H9 (cell line): ENCODE data around the gene CMTM2. TPM values are rescaled to one million over a fixed set of nuclear protein-coding genes. Genes with fewer than 3 reads are reported as not detected.

Source experiments
- DNase-seq: peaks from one replicate; pipeline ENCODE4 v3.0.0-alpha.2; 2017
- H2AFZ ChIP-seq: one replicate; pipeline ENCODE4 v1.6.1; 2013; ENCODE audit warnings: mild to moderate bottlenecking, low read length, control low read depth, moderate library complexity
- H2AK5ac ChIP-seq: 2 replicates; pipeline ENCODE4 v1.6.1; 2013; ENCODE audit warnings: low read length, control low read depth, mixed read lengths; ENCODE audit not compliant: insufficient read length
- H2BK120ac ChIP-seq: one replicate; pipeline ENCODE4 v1.6.1; 2013; ENCODE audit warnings: low read depth, mild to moderate bottlenecking, low read length, control low read depth, inconsistent platforms; ENCODE audit not compliant: poor library complexity, severe bottlenecking
- H2BK12ac ChIP-seq: 2 replicates; pipeline ENCODE4 v1.6.1; 2013; ENCODE audit warnings: low read length, control low read depth, mixed read lengths, low read depth; ENCODE audit not compliant: insufficient read length
- H2BK15ac ChIP-seq: 2 replicates; pipeline ENCODE4 v1.6.1; 2013; ENCODE audit warnings: low read depth, low read length, control low read depth
- H2BK20ac ChIP-seq: one replicate; pipeline ENCODE4 v1.6.1; 2013; ENCODE audit warnings: low read depth, mild to moderate bottlenecking, low read length, control low read depth, inconsistent platforms; ENCODE audit not compliant: poor library complexity, severe bottlenecking
- H2BK5ac ChIP-seq: 2 replicates; pipeline ENCODE4 v1.6.1; 2013; ENCODE audit warnings: low read length, control low read depth, mixed read lengths; ENCODE audit not compliant: insufficient read length
- H3K14ac ChIP-seq: 2 replicates; pipeline ENCODE4 v1.6.1; 2013; ENCODE audit warnings: low read length, control low read depth; ENCODE audit not compliant: insufficient read depth
- H3K18ac ChIP-seq: 2 replicates; pipeline ENCODE4 v1.6.1; 2013; ENCODE audit warnings: low read depth, mild to moderate bottlenecking, mixed read lengths, low read length, control low read depth; ENCODE audit not compliant: insufficient read length
- H3K23ac ChIP-seq: 2 replicates; pipeline ENCODE4 v1.6.1; 2013; ENCODE audit warnings: low read length, control low read depth, mixed read lengths, low read depth; ENCODE audit not compliant: insufficient read length
- H3K23me2 ChIP-seq: 2 replicates; pipeline ENCODE4 v1.6.1; 2013; ENCODE audit warnings: low read depth, mild to moderate bottlenecking, mixed read lengths, low read length, control low read depth; ENCODE audit not compliant: insufficient read length, poor library complexity, severe bottlenecking
- H3K27ac ChIP-seq: 2 replicates; pipeline ENCODE4 v1.5.1; 2013; ENCODE audit warnings: low read length, control low read depth, mixed read lengths, low read depth; ENCODE audit not compliant: insufficient read length
- H3K27me3 ChIP-seq: 2 replicates; pipeline ENCODE4 v1.6.1; 2013; ENCODE audit warnings: low read length, control low read depth, inconsistent platforms; ENCODE audit not compliant: insufficient read depth
- H3K4ac ChIP-seq: 2 replicates; pipeline ENCODE4 v1.6.1; 2013; ENCODE audit warnings: low read depth, mild to moderate bottlenecking, control low read depth, inconsistent platforms, low read length, moderate library complexity
- H3K4me1 ChIP-seq: 2 replicates; pipeline ENCODE4 v1.6.1; 2013; ENCODE audit warnings: low read length, control low read depth, inconsistent platforms; ENCODE audit not compliant: insufficient read depth
- H3K4me2 ChIP-seq: 2 replicates; pipeline ENCODE4 v1.6.1; 2013; ENCODE audit warnings: low read length, control low read depth, mixed read lengths; ENCODE audit not compliant: insufficient read length, insufficient read depth
- H3K56ac ChIP-seq: 2 replicates; pipeline ENCODE4 v1.6.1; 2013; ENCODE audit warnings: low read depth, mild to moderate bottlenecking, mixed read lengths, low read length, control low read depth; ENCODE audit not compliant: insufficient read length
- H3K79me1 ChIP-seq: 2 replicates; pipeline ENCODE4 v1.6.1; 2013; ENCODE audit warnings: low read depth, mild to moderate bottlenecking, moderate library complexity, low read length, control low read depth, inconsistent platforms; ENCODE audit not compliant: insufficient read depth, poor library complexity, severe bottlenecking
- H3K79me2 ChIP-seq: 2 replicates; pipeline ENCODE4 v1.6.1; 2013; ENCODE audit warnings: low read length, control low read depth, inconsistent platforms; ENCODE audit not compliant: insufficient read depth
- H3K9ac ChIP-seq: 2 replicates; pipeline ENCODE4 v1.6.1; 2013; ENCODE audit warnings: low read length, control low read depth, mixed read lengths; ENCODE audit not compliant: insufficient read length; ENCODE audit errors: extremely low read depth
- H3K9me3 ChIP-seq: one replicate; pipeline ENCODE4 v1.6.1; 2013; ENCODE audit warnings: low read depth, low read length, inconsistent platforms; ENCODE audit not compliant: control insufficient read depth
- H3T11ph ChIP-seq: one replicate; pipeline ENCODE4 v1.6.1; 2013; ENCODE audit warnings: mild to moderate bottlenecking, low read length, control low read depth, inconsistent platforms
- H4K20me1 ChIP-seq: one replicate; pipeline ENCODE4 v1.6.1; 2013; ENCODE audit not compliant: control insufficient read depth, insufficient read length, insufficient read depth
- H4K5ac ChIP-seq: 2 replicates; pipeline ENCODE4 v1.6.1; 2013; ENCODE audit warnings: low read depth, mild to moderate bottlenecking, mixed read lengths, low read length, control low read depth; ENCODE audit not compliant: insufficient read length
- H4K8ac ChIP-seq: replicated peaks from 2 replicates; pipeline ENCODE4 v1.6.1; 2013; ENCODE audit warnings: low read length, control low read depth, mixed read lengths, low read depth; ENCODE audit not compliant: insufficient read length
- H4K91ac ChIP-seq: 2 replicates; pipeline ENCODE4 v1.6.1; 2013; ENCODE audit warnings: low read depth, mild to moderate bottlenecking, moderate library complexity, mixed read lengths, low read length, control low read depth; ENCODE audit not compliant: insufficient read length
- H3K27ac Mint-ChIP-seq, 3 experiments: 2 replicates in 2 of 3; 3 replicates in 1 of 3; pipeline ENCODE4 v1.8.0; 2020 to 2021; ENCODE audit warnings: mixed read lengths in 3 of 3, mild to moderate bottlenecking in 1 of 3, moderate library complexity in 1 of 3
- H3K27me3 Mint-ChIP-seq: 2 replicates; pipeline ENCODE4 v1.8.0; 2021; ENCODE audit warnings: low read depth, mild to moderate bottlenecking, moderate library complexity, mixed read lengths
- H3K36me3 Mint-ChIP-seq, 3 experiments: 2 replicates in 2 of 3; 3 replicates in 1 of 3; pipeline ENCODE4 v1.8.0; 2020 to 2021; ENCODE audit warnings: low read depth in 3 of 3, mixed read lengths in 3 of 3; ENCODE audit not compliant: insufficient read depth in 1 of 3
- H3K4me1 Mint-ChIP-seq, 2 experiments: 2 replicates each; pipeline ENCODE4 v1.8.0; 2020; ENCODE audit warnings: mixed read lengths in 2 of 2
- H3K4me3 Mint-ChIP-seq, 2 experiments: 2 replicates in 1 of 2; 3 replicates in 1 of 2; pipeline ENCODE4 v1.8.0; 2020 to 2021; ENCODE audit warnings: mild to moderate bottlenecking in 2 of 2, mixed read lengths in 2 of 2, moderate library complexity in 1 of 2
- H3K9me3 Mint-ChIP-seq, 2 experiments: 2 replicates in 1 of 2; 3 replicates in 1 of 2; pipeline ENCODE4 v1.8.0; 2020; ENCODE audit warnings: mild to moderate bottlenecking in 2 of 2, mixed read lengths in 2 of 2, moderate library complexity in 1 of 2
- CTCF ChIP-seq: fragments of 200-600 bp; sonication (generic); conservative IDR thresholded peaks from 3 replicates; pipeline ENCODE4 v1.8.0; 2021; ENCODE audit warnings: antibody characterized with exemption, mild to moderate bottlenecking
- WGBS: extraction: QIAGEN DNeasy Blood & Tissue Kit; methylation state at CpG from one replicate; pipeline ENCODE4 v1.1.7; 2013; ENCODE audit warnings: missing lambda C conversion rate, low lambda C conversion rate, mixed read lengths; ENCODE audit not compliant: insufficient read length; ENCODE audit errors: extremely low coverage; 5-methylcytosine and 5-hydroxymethylcytosine counted together
- total RNA-seq: library from RNA; stranded (reverse); gene quantifications from 2 replicates; pipeline ENCODE4 v1.2.1, GENCODE V29; 2021

The CMTM2 gene
- total RNA-seq, 1 experiment from 2014 or later: not detected

GRCh38 chr16:66591018-66591417 is 11.8 kb downstream of the CMTM2 start:
- Histone ChIP-seq H2AFZ (no peak overlapping the region), H3K4ac (no peak overlapping the region), H3K14ac (no peak overlapping the region), H3K23ac (no peak overlapping the region), H3K9me3 (no peaks in the 10 kb centered on the region), H4K5ac (no peak overlapping the region), H3K9ac (no peak overlapping the region), H3K4me2 (no peak overlapping the region), H3K79me2 (no peaks in the 10 kb centered on the region), H2BK5ac (no peak overlapping the region), H3K4me1 (no peaks in the 10 kb centered on the region), H4K8ac (no peak overlapping the region), H3K56ac (no peak overlapping the region), H2BK20ac (no peak overlapping the region), H3K27ac (no peak overlapping the region), H3T11ph (no peak overlapping the region), H2BK15ac (no peak overlapping the region), H2BK12ac (no peak overlapping the region), H3K23me2 (no peaks in the 10 kb centered on the region), H3K18ac (no peak overlapping the region), H2BK120ac (no peak overlapping the region), H2AK5ac (no peak overlapping the region), H4K91ac (no peak overlapping the region), H4K20me1 (no peaks in the 10 kb centered on the region), H3K27me3 (no peaks in the 10 kb centered on the region), H3K79me1 (no peaks in the 10 kb centered on the region)
- H3K4me3 Mint-ChIP-seq: no peak overlapping the region
- H3K36me3 Mint-ChIP-seq: no peaks in the 10 kb centered on the region
- TF ChIP-seq CTCF: no peak
- no peaks in the 10 kb centered on the region; the same call in 1 of the 2 replicates for H3K27me3 Mint-ChIP-seq
- WGBS: no CpG with 5 or more reads among the region's 4 CpGs
- peaks cover 9 to 16% of the 10 kb centered on the region in 2 experiments for H3K4me1 Mint-ChIP-seq
- H3K9me3 Mint-ChIP-seq: no peaks in the 10 kb centered on the region
- H3K27ac Mint-ChIP-seq: no peak overlapping the region
- DNase-seq: no peak
